Parathyroid adenoma (tissue), 2 donors: ENCODE data around the gene MRPL54.

Experiments
- H2AFZ ChIP-seq: fragments of 300-600 bp; sonication (generic); one replicate; pipeline ENCODE4 v1.7.0; 2017; ENCODE audit warnings: antibody characterized with exemption, mild to moderate bottlenecking
- H3K27ac ChIP-seq: fragments of 300-600 bp; sonication (generic); one replicate; pipeline ENCODE4 v1.7.0; 2017
- H3K27me3 ChIP-seq: fragments of 300-600 bp; sonication (generic); one replicate; pipeline ENCODE4 v1.7.0; 2017; ENCODE audit warnings: low read length; ENCODE audit not compliant: control insufficient read depth, insufficient read depth
- H3K36me3 ChIP-seq: fragments of 300-600 bp; sonication (generic); one replicate; pipeline ENCODE4 v1.7.0; 2017; ENCODE audit warnings: low read length; ENCODE audit not compliant: control insufficient read depth, insufficient read depth
- H3K4me1 ChIP-seq: fragments of 300-600 bp; sonication (generic); one replicate; pipeline ENCODE4 v1.7.0; 2017; ENCODE audit warnings: control low read depth
- H3K4me2 ChIP-seq: fragments of 300-600 bp; sonication (generic); one replicate; pipeline ENCODE4 v1.7.0; 2017; ENCODE audit warnings: low read length
- H3K4me3 ChIP-seq: fragments of 300-600 bp; sonication (generic); one replicate; pipeline ENCODE4 v1.7.0; 2017; ENCODE audit warnings: low read depth, low read length
- H3K79me2 ChIP-seq: fragments of 300-600 bp; sonication (generic); one replicate; pipeline ENCODE4 v1.7.0; 2017; ENCODE audit warnings: control low read depth
- H3K9ac ChIP-seq: fragments of 300-600 bp; sonication (generic); one replicate; pipeline ENCODE4 v1.7.0; 2017; ENCODE audit warnings: mild to moderate bottlenecking
- H3K9me3 ChIP-seq: fragments of 300-600 bp; sonication (generic); one replicate; pipeline ENCODE4 v1.7.0; 2017; ENCODE audit warnings: low read length; ENCODE audit not compliant: control insufficient read depth
- TF ChIP-seq, protein P1 (sequence below): fragments of 300-600 bp; sonication (generic); IDR thresholded peaks from one replicate; pipeline ENCODE4 v1.7.0; 2017; ENCODE audit warnings: antibody characterized with exemption, mild to moderate bottlenecking
- donor health status: primary hyperparathyroidism.

Gene MRPL54

DNA sequence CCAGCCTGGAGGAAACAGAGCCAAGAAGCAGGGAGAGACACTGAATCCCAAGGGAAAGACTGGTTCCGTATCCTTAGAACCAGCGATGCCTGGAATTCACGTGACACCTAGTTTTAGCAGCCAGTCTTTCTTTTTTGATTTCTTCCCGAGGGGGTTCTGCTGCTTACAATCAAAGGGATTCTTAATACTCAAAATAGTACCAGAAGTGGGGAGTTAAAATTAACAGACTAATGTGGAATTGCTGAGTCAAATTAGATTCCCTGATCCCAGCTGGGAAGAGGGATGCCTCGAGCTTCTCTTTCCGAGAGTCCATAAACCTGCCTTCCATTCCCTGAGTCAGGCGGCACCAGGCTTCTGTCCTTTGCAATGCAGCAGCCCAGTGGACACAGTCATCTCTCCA lies 28.5 kb downstream of the MRPL54 start:
- H3K27me3 ChIP-seq = no peaks in the 10 kb centered on the region
- H3K9me3 ChIP-seq = no peaks in the 10 kb centered on the region
- no peak overlapping the region for H3K4me3 ChIP-seq
- H3K9ac ChIP-seq = no peak overlapping the region
- no peak overlapping the region for H2AFZ ChIP-seq
- H3K79me2 ChIP-seq = no peaks in the 10 kb centered on the region
- TF ChIP-seq, protein P1, sequence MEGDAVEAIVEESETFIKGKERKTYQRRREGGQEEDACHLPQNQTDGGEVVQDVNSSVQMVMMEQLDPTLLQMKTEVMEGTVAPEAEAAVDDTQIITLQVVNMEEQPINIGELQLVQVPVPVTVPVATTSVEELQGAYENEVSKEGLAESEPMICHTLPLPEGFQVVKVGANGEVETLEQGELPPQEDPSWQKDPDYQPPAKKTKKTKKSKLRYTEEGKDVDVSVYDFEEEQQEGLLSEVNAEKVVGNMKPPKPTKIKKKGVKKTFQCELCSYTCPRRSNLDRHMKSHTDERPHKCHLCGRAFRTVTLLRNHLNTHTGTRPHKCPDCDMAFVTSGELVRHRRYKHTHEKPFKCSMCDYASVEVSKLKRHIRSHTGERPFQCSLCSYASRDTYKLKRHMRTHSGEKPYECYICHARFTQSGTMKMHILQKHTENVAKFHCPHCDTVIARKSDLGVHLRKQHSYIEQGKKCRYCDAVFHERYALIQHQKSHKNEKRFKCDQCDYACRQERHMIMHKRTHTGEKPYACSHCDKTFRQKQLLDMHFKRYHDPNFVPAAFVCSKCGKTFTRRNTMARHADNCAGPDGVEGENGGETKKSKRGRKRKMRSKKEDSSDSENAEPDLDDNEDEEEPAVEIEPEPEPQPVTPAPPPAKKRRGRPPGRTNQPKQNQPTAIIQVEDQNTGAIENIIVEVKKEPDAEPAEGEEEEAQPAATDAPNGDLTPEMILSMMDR = no peak
- no peak overlapping the region for H3K27ac ChIP-seq
- no peak overlapping the region for H3K4me2 ChIP-seq
- no peaks in the 10 kb centered on the region for H3K36me3 ChIP-seq
- H3K4me1 ChIP-seq = no peaks in the 10 kb centered on the region

DNA sequence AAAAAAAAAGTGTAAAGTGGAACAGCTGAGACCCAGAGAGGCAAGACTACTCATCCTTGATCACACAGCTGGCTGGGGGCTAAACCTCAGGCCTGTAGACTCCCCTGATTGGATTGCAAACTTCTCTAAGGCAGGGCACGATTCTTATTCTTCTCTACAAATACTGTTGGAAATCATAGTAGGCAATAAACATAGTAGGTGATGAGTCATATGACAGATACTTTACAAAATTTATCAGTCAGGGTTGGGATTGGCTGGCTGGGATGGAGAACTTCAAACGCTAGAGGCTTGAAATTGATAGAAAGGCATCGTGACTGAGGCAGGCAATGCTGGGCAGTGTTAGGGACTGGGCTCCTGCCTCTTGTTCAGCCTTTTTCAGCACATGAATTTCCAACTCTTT lies 29.6 kb downstream of the MRPL54 start:
- Histone ChIP-seq H3K79me2 (no peaks in the 10 kb centered on the region), H3K4me3 (no peak overlapping the region), H3K27me3 (no peaks in the 10 kb centered on the region)

DNA sequence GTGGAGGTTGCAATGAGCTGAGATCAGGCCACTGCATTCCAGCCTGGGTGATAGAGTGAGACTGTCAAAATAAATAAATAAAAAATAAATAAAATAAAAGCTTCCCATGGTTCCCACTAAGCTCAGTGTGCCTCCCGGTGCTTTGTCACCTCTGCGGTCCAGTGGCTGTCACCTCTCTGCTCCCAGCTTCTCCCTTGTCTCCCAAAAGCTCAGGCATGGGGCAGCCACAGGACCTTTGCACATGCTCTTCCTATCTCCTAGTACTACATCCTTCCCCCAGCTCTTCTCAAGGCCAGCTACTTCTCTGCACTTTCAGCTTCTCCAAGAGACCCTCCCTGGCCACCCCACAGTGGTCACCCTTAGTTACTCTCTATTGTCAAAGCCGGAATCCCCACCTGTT lies 31.3 kb downstream of the MRPL54 start:
- TF ChIP-seq, protein P1 = no peak
- H3K9me3 ChIP-seq = no peaks in the 10 kb centered on the region

More for the DNA sequence above, 29.6 kb downstream of the MRPL54 start:
- TF ChIP-seq, protein P1 = no peak
- Histone ChIP-seq H3K27ac (no peak overlapping the region), H3K36me3 (no peaks in the 10 kb centered on the region), H3K4me1 (no peaks in the 10 kb centered on the region), H3K4me2 (no peak overlapping the region), H3K9ac (no peak overlapping the region), H2AFZ (no peak overlapping the region), H3K9me3 (no peaks in the 10 kb centered on the region)

DNA sequence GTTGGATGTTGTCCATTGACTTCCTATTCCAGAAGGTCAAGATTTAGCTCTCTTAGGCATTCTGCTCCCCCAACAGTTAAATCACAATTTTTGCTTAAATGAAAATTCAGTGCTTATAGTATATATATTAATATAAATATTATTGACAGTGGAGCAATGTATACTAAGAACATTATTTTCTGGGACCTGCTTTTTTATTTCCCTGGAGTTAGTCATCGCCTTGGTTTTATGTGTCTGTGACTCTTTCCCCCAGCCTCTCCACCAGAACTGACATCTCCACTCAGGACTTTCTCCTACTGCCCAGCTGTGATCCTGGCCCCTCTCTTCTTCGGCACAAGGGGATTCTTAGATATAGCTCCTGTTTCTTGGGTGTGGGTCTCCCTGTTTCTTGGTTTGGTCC lies 33.9 kb downstream of the MRPL54 start:
- Histone ChIP-seq H3K27ac (no peak overlapping the region), H3K4me3 (no peak overlapping the region), H3K9ac (no peak overlapping the region), H3K36me3 (no peaks in the 10 kb centered on the region), H3K4me2 (no peak overlapping the region), H3K4me1 (no peaks in the 10 kb centered on the region), H3K9me3 (no peaks in the 10 kb centered on the region), H3K27me3 (no peaks in the 10 kb centered on the region), H3K79me2 (no peaks in the 10 kb centered on the region), H2AFZ (no peak overlapping the region)
- TF ChIP-seq, protein P1 = no peak

More for the DNA sequence above, 31.3 kb downstream of the MRPL54 start:
- H3K36me3 ChIP-seq = no peaks in the 10 kb centered on the region
- no peaks in the 10 kb centered on the region for H3K27me3 ChIP-seq
- no peak overlapping the region for H3K4me3 ChIP-seq
- H3K4me2 ChIP-seq = no peak overlapping the region
- no peak overlapping the region for H3K9ac ChIP-seq
- H3K4me1 ChIP-seq = no peaks in the 10 kb centered on the region
- H3K79me2 ChIP-seq = no peaks in the 10 kb centered on the region
- H2AFZ ChIP-seq = no peak overlapping the region
- no peak overlapping the region for H3K27ac ChIP-seq

DNA sequence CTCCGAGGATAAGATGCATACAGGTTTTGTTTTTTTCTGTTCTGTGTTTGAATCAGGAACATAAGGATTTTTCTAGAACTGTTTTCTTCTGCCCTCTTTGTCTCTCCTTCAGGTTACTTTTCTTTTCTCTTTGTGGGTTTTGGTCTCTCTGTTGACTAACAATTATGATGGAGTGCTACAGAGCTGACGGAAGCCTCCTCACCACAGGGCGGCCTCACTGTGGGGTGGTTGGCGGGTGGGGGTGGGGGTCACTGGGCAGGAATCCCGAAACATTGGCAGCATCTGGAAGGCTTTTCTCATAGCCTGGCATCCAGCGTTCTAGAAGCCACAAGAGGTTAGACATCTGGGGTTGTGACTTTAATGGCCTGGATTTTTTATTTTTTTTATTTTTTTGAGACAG lies 35.7 kb downstream of the MRPL54 start:
- H3K4me3 ChIP-seq = no peak overlapping the region
- H3K79me2 ChIP-seq = no peaks in the 10 kb centered on the region
- TF ChIP-seq, protein P1 = no peak
- no peaks in the 10 kb centered on the region for H3K9me3 ChIP-seq
- H3K36me3 ChIP-seq = no peaks in the 10 kb centered on the region
- H3K9ac ChIP-seq = no peak overlapping the region
- no peak overlapping the region for H3K4me2 ChIP-seq
- H3K27ac ChIP-seq = no peak overlapping the region
- H3K27me3 ChIP-seq = no peaks in the 10 kb centered on the region
- no peak overlapping the region for H2AFZ ChIP-seq
- H3K4me1 ChIP-seq = no peaks in the 10 kb centered on the region
